HG03064 (cell line): ENCODE data around the gene FDX1.

Experiments used
- ATAC-seq: cut with Tn5 transposase; IDR thresholded peaks from one replicate; pipeline ENCODE4 v1.9.1; 2021; ENCODE audit warnings: low read depth; ENCODE audit not compliant: unreplicated experiment

Gene FDX1

DNA sequence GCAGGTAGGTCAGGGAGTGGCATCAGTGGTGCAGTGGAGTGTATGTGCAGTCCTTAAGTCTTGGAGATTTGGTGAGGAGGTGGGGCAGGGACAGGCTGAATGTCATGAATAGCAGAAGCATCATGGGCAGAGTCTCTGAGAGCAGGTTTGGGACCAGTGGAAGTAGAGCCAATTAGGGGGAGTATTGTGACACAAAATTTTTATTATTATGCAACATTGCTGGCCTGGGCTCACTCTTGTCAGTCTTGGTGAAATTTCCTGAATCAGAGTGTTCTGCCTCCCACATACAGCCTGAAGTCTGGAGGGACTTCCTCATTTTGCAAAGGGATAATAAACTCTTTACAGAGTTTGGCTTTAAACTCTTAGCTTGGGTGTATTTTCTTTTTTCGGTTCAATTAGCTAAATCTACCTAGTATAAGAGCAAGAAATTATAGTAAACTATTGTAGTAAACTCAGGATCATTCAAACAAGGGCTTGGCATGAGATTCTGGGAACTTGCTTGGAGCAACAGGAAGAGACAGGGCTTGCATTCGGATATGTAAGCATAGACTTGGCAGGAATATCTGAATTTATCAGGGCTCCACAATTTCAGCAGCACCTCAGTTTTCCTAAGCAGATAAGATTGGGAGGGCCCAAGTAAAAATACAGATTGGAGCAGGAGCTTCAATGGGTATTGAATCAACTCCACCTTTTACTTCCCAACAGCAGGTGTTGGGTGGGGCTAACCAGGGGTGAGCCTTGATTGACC is 67.7 kb downstream of the FDX1 start:
- ATAC-seq = no peak

- no peak for ATAC-seq
Measured at GRCh38 chr11:110501428-110501827, 71.7 kb downstream of the FDX1 start.

DNA sequence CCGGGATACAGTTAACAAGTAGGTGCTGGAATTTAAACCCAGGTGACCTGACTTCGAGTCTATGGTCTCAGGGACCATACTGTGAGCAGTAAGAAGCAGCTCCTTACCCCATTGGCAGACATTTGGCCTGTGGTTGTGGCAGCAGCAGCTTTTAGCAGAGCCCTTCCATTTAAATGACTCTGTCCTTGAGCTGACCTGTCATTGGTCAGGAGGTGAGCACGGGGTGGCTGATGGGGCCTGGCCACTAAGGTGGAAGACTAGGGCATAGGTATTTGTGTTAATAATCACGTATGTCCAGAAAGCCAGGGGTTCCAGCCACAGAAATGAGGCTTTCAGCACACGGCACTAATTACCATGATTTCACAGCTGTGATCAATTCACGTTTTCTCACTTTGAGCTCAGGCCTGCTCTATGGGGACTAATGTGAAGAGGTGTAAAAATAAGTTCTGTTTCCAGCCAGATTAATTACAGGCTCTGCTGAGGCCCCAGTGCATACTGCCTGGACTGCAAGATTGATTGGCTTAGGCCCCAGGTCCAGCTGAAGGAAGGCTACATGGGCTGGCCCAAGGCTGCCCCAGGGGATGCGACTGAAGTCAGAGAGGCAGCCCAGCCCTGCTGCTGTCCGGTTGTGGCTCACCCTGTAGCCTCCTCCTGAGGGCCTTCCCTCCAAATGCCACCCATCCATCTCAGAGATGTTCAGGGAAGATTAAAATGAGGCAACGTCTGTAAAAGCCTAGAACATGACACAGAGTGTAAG is 76.0 kb downstream of the FDX1 start:
- ATAC-seq = no peak

- ATAC-seq = no peak
Measured at GRCh38 chr11:110507328-110507727, 77.6 kb downstream of the FDX1 start.

DNA sequence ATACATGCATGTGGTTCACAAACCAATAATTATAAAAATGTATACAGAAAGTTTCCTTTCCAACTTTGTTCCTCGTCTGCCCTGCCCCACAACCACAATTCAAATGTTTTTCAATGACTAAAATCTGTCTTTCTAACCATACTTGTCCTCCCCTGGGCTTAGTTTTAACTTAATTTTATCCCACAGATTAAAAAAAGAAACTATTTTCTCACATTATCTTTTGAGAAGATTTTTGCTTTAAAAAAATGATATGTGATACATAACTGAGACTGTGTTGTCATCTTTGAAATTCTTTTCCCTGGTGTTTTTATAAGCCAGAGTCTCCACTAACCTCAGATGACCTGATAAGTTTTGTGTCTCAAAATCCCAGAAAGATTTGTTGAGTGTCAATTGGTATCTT is 79.0 kb downstream of the FDX1 start:
- ATAC-seq = no peak

- ATAC-seq = no peak
Measured at GRCh38 chr11:110509472-110509871, 79.7 kb downstream of the FDX1 start.

DNA sequence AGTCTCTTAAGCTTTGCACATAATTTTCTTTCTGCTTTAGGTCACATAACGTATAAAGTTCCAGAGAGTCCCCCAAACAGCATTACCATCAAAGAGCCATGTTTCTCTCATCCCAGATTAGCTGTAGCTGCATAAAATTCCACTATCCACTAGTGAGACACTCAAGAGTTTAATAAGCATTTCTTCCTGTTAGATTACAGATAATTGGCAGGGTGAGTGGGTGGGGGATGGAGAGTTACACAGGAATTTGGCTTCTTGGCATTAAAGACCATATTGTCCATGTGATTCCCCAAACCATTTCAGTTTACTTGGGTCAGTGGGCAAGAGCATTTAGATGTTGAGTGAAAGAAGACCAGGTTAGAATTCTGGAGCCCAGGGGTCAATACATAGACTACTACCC is 82.3 kb downstream of the FDX1 start:
- ATAC-seq = no peak

DNA sequence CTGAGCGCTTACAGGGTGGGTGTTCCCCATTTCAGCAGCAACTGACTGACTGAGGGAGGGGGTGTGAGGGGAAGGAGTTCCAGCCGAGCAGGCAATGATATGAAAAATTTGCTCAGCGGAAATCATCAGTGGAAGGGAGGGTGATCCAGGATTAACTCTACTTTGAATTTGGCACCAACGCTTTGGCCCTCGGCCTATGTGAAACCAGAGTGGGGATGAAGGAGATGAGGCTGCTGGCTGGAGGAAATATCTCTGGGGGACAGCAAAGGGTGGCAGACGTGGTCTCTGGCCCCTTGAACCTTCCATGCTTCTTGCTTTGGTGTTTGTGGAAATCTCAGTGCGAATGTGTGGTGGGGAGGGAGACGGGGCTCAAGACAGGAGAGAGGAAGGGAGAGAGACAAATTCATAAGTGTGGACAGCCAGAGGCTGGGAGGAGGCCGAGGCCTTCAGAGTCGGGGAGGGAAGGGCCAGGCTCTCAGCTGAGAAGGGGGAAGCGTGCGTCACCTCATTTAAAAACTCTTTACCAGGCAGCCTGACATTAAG is 83.6 kb downstream of the FDX1 start:
- no peak for ATAC-seq

GRCh38 chr11:110513846-110514437 is 84.2 kb downstream of the FDX1 start:
- no peak for ATAC-seq
